Fibroblast of skin of abdomen (primary cell): ENCODE data around the gene EXOC3L1.

Source experiments
- DNase-seq: peaks from one replicate; pipeline ENCODE4 v3.0.0-alpha.2; 2013

EXOC3L1 gene

GRCh38 chr16:67179421-67180080 lies 10.4 kb downstream of the EXOC3L1 start:
- DNase-seq: no peak

DNA sequence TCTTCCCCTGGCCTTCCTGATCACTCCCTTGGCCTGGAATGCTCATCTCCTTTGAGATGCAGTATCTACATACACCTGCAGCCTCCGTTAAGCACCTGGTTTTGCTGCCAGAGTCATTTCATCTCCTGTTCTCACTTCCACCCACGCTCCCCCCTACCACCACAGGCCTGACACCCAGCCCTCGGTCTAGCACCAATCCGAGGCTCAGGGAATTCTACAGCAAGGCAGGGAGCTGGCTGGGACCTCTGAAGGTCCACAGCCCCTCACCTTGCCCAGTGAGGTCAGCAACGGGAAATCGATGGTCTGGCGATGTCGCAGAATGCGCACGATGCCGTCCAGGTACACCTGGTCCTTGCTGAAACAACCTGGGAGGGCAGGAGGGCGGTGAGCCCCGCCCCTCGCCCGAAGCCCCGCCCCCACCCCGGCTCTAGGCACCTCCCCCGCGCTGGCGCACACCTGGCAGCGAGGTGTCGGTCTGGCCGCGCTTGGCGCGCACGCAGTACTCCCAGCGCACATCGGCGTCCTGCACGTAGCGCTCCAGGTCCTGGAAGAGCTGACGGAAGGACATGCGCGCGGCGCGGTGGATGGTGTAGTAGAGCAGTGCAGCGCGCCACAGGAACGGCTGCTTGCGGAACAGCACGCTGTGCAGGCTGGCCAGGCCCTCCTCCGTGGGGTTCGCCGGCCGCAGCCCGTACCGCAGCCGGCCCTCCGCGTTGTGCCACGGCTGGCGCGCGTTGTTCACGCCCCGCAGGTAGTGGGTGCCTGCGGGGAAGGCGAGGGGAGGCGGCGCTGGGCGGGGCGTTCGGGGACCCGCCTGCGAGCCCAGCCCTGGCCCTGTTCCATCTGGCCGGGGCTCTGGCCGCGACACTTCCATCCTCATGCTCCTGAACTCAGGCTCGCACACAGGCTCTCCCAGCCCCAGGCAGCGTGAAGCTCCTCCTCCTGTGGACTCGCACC lies 11.9 kb downstream of the EXOC3L1 start:
- peak; percentile 37 for DNase-seq

DNA sequence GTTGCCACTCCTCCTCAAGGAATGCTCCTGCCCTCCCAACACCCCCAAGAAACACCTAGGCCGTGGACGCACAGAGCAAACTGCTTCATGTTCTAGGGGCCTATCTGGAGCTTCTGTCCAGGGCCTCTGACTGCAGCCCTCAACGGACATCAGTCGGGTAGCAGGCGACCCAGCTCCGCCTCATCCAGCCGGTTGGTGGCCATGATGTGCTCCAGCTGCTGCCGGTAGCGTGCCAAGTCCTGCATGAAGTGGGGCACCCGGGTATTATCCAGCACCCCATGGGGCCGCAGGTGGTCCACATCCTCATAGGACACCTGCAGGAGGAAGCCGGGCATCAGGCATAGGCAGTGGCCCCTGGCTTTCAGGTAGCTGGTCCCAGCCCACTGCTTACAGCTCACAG lies 13.3 kb downstream of the EXOC3L1 start:
- no peak for DNase-seq

DNA sequence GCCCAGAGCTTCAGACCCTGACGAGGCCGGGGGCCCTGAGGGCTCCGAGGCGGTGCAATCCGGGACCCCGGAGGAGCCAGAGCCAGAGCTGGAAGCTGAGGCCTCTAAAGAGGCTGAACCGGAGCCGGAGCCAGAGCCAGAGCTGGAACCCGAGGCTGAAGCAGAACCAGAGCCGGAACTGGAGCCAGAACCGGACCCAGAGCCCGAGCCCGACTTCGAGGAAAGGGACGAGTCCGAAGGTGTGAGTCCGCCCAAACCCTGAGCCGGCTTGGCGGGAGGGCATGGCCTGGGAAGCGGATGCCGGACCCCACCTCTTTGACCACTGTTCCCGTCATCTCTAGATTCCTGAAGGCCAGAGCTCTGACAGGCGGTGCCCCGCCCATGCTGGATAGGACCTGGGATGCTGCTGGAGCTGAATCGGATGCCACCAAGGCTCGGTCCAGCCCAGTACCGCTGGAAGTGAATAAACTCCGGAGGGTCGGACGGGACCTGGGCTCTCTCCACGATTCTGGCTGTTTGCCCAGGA lies 15.2 kb downstream of the EXOC3L1 start:
- no peak for DNase-seq

DNA sequence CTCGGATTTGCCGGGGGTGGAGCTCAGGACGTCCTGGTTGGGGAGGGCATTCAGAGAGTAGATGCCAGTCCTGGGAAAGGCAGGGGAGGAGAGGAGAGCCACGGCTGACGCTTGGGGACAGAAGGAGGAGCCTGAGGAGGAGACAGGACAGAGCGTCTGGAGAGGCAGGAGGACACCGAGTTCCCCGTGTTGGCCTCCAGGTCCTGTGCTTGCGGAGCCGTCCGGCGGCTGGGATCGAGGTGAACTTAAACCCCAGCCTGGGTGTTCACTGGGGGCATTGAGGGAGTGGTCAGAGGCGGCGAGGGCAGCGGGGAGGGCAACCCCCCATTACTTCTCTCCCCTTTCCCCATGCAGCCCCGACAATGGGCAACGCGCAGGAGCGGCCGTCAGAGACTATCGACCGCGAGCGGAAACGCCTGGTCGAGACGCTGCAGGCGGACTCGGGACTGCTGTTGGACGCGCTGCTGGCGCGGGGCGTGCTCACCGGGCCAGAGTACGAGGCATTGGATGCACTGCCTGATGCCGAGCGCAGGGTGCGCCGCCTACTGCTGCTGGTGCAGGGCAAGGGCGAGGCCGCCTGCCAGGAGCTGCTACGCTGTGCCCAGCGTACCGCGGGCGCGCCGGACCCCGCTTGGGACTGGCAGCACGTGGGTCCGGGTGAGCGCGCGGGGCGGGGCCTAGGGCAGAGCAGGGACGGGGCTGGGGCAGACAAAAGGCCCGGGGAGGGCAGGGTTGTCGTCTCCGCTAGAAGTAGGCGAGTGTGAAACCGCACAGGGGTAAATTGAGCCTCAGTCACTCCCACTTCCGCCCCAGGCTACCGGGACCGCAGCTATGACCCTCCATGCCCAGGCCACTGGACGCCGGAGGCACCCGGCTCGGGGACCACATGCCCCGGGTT lies 15.9 kb downstream of the EXOC3L1 start:
- peak; percentile 73 for DNase-seq

DNA sequence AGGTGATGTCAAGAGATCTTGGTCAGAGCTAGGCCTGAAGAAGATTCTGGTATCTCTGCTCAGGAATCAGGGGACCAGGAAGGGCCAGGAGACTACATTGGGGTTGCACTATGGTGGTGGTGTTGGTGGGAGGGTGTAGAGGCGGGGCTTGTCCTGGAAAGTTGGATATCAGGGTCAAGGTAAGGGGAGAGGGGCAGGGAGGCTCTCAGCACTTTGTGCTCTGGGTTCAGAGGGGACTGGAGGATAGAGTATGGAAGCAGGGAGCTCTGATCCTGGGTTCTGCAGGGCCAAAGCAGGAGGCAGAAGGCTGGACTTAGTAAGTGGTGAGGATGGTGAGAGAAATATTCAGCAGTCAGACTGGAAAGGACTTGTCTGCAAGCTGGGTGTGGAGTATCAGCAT lies 16.6 kb downstream of the EXOC3L1 start:
- no peak for DNase-seq

GRCh38 chr16:67170949-67171649 lies 18.8 kb downstream of the EXOC3L1 start:
- DNase-seq: no peak

- DNase-seq: peak; percentile 82
These were observed 19.6 kb downstream of the EXOC3L1 start, which contains the start of gene NOL3 for GRCh38 chr16:67170168-67170948. TSS of gene NOL3 (plus strand) at chr16:67170538.

- DNase-seq: no peak
These were observed 20.2 kb downstream of the EXOC3L1 start for GRCh38 chr16:67169642-67170167.

GRCh38 chr16:67169011-67169451 lies 20.9 kb downstream of the EXOC3L1 start:
- no peak for DNase-seq

- no peak for DNase-seq
These were observed 22.3 kb downstream of the EXOC3L1 start for GRCh38 chr16:67167588-67167987.

- no peak for DNase-seq
These were observed 23.3 kb downstream of the EXOC3L1 start for GRCh38 chr16:67166598-67167168.

DNA sequence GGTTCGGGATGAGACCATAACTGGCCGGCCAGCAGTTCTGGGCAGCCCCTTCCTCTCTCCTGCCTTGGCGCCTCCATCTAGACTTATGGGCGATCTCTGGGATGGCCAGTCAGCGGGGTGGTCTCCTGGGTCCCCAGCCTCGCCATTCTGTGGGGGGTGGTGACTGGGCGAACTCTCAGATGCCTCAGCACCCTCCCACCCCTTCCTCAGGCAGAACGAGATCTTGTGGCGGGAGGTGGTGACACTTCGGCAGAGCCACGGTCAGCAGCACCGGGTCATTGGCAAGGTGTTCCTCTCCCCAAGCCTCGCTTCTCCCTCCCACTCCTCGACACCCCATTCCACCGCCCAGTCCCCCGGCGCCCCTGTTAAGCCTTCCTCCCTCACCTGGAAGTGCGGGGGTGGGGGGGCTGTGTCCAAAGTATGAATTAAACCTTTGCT lies 23.8 kb downstream of the EXOC3L1 start:
- no peak for DNase-seq

- no peak for DNase-seq
These were observed 24.5 kb downstream of the EXOC3L1 start for GRCh38 chr16:67165121-67166078.

- no peak for DNase-seq
These were observed 25.3 kb downstream of the EXOC3L1 start, which contains the start of gene HSF4 for GRCh38 chr16:67164599-67165061. TSS of gene HSF4 (plus strand) at chr16:67164745. CDS start at chr16:67164812, 67 bp downstream.

DNA sequence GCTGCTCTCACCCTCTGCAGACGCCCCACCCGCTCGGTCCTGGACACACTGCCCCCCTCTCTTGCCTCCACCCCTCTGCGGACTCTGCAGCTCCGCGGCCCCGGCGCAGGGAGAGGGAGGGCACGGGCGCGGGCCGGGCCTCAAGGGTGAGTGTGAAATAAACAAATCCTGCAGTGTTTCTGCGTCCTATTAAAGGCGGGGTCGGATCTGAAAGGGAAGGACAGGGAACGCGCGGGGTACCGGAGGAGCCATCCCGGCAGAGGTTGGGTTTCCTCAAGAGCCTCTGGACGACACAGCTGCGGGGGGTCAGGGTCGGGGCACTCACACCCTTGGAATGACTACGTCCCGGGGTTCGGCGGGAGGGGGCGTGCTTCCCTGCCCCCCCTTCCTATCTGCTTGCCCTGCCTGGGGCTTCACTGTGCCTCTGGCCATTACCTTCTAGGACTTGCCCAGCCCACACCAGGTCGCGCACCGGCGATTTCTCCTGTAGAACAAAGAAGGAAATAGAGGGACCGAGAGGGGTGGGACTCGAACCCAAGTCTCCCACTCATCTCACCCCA lies 25.9 kb downstream of the EXOC3L1 start:
- DNase-seq: no peak

- no peak for DNase-seq
These were observed 26.6 kb downstream of the EXOC3L1 start for GRCh38 chr16:67163164-67163998.
